Measurements from ENCODE around the gene TTLL11. TPM values are rescaled to one million over a fixed set of nuclear protein-coding genes. Genes with fewer than 3 reads are reported as not detected.

Gene TTLL11
- total RNA-seq, 6 experiments from 2014 or later = 3.2 to 5.2 (median 4.1) TPM

DNA sequence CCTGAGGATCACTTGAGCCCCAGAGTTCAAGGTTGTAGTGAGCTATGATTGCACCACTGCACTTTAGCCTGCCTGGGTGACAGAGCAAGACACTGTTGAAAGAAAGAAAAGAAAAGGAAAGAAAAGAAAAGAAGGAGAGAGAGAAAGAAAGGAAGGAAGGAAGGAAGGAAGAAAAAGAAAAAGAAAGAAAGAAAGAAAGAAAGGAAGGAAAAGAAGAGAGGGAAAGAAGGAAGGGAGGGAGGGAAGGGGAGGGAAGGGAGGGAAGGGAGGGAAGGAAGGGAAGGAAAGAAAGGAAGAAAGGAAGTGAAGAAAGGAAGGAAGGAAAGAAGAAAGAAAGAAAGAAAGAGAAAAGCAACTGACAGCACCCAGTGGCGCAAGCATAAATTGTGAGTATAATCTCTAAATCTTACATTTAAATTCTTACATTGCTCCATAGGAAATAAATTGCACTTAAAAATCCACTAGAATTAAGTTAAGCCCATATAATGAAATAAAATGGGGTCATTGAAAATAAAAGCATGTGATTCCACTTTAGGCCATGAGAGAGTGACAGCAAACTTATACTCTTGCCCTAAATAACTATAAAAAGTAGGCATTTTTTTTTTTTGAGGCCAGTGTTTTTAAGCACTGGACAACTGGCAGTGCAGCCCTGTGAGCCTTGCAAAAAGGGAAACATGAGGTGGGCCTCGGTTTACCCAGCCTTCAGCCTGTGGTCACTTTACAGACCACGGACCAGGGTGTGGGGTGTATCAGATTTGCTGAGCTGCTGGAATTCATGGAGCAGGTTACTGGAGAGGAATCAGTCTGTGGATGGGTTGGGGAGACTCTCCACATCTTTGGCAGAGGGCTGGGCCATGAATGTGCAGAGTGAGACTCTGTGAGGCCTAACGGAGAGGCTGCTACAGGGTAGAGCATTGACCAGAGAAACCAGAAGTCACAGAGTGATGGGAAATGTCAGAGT is 175.5 kb downstream of the TTLL11 start:
- Histone ChIP-seq H3K36me3 (no peaks in the 10 kb centered on the region), H3K4me3 (no peak overlapping the region), H3K27ac (no peak overlapping the region), H3K9me3 (no peaks in the 10 kb centered on the region), H3K27me3 (no peaks in the 10 kb centered on the region), H3K4me1 (no peaks in the 10 kb centered on the region)
- intact Hi-C loops (cut with DNase I) = no loop called here
- WGBS (ENCODE audit: insufficient coverage, low coverage, low lambda C conversion rate, missing lambda C conversion rate) = 100% methylated on average over 3 of the region's 4 CpGs
- DNase-seq (no peak), ATAC-seq (no peak)
- no peak for TF ChIP-seq POLR2A (IDR thresholded peaks at IDR 0.05)
- TF ChIP-seq, protein P1, sequence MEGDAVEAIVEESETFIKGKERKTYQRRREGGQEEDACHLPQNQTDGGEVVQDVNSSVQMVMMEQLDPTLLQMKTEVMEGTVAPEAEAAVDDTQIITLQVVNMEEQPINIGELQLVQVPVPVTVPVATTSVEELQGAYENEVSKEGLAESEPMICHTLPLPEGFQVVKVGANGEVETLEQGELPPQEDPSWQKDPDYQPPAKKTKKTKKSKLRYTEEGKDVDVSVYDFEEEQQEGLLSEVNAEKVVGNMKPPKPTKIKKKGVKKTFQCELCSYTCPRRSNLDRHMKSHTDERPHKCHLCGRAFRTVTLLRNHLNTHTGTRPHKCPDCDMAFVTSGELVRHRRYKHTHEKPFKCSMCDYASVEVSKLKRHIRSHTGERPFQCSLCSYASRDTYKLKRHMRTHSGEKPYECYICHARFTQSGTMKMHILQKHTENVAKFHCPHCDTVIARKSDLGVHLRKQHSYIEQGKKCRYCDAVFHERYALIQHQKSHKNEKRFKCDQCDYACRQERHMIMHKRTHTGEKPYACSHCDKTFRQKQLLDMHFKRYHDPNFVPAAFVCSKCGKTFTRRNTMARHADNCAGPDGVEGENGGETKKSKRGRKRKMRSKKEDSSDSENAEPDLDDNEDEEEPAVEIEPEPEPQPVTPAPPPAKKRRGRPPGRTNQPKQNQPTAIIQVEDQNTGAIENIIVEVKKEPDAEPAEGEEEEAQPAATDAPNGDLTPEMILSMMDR (IDR thresholded peaks at IDR 0.05) = no peak

DNA sequence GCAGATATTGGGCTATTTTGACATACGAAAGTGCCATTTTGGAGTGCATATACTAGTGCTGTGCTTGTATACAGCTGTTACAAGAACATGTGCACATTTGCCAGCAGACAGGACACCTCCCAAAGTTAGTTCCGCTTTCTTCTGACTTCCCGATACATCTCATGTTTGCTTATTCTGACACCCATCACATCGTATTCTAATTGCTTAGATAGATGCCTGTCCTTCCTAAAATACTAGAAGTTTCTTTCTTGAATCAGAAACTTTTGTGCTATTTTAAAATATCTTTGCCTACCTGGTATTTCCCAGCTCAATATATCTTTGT is 177.8 kb downstream of the TTLL11 start:
- no peak for ATAC-seq
- intact Hi-C loops (cut with DNase I) = no loop called here
- no peaks in the 10 kb centered on the region for H3K9me3 ChIP-seq

DNA sequence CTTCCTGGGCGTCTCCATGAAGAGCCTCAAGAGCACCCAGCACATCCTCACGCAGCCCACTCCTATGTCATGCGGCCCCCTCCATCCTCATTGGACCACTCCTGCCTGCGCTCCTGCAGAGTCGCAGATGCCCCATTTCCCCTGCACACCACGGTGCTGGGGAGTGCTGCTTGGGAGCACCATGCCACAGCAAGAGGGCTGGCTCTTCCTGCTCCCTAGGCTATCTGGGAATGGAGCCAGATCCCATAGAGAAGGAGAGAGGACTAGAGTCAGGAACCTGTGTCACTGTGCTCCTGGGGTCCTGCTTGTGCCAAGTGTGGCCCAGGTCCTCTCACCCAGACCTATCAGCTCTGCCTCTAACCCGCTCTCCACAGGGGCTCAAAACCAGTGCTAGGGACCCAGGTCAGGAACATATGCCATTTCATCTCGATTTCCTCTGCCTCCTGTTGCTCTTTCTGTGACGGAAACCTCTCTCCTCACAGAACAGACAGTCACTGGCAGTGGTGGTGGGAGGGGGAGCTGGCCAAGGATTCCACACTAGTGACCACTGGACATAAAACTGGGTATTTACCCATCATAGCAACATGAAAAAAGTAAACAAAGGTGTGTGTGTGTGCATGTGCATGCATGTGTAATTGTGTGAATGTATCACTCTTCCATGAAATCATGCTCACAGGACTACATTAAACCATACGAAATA is 178.4 kb downstream of the TTLL11 start:
- Histone ChIP-seq H3K4me3 (no peak overlapping the region), H3K27me3 (no peaks in the 10 kb centered on the region), H3K4me1 (no peaks in the 10 kb centered on the region), H3K27ac (no peak overlapping the region), H3K9me3 (no peaks in the 10 kb centered on the region), H3K36me3 (no peaks in the 10 kb centered on the region)
- DNase-seq = no peak
- 86% methylated on average over 4 of the region's 10 CpGs for WGBS (ENCODE audit: insufficient coverage, low coverage, low lambda C conversion rate, missing lambda C conversion rate)
- ATAC-seq = no peak
- no peak for TF ChIP-seq POLR2A (IDR thresholded peaks at IDR 0.05)
- TF ChIP-seq, protein P1 (IDR thresholded peaks at IDR 0.05) = no peak
- intact Hi-C loops (cut with DNase I) = no loop called here

More for the DNA sequence above, 177.8 kb downstream of the TTLL11 start:
- H3K36me3 ChIP-seq = no peaks in the 10 kb centered on the region
- H3K4me3 ChIP-seq = no peak overlapping the region
- DNase-seq = no peak
- no peaks in the 10 kb centered on the region for H3K27me3 ChIP-seq
- H3K27ac ChIP-seq = no peak overlapping the region
- 87% methylated on average over 4 of the region's 4 CpGs for WGBS (ENCODE audit: insufficient coverage, low coverage, low lambda C conversion rate, missing lambda C conversion rate)
- H3K4me1 ChIP-seq = no peaks in the 10 kb centered on the region
- TF ChIP-seq POLR2A (IDR thresholded peaks at IDR 0.05) = no peak
- TF ChIP-seq, protein P1 (IDR thresholded peaks at IDR 0.05) = no peak

DNA sequence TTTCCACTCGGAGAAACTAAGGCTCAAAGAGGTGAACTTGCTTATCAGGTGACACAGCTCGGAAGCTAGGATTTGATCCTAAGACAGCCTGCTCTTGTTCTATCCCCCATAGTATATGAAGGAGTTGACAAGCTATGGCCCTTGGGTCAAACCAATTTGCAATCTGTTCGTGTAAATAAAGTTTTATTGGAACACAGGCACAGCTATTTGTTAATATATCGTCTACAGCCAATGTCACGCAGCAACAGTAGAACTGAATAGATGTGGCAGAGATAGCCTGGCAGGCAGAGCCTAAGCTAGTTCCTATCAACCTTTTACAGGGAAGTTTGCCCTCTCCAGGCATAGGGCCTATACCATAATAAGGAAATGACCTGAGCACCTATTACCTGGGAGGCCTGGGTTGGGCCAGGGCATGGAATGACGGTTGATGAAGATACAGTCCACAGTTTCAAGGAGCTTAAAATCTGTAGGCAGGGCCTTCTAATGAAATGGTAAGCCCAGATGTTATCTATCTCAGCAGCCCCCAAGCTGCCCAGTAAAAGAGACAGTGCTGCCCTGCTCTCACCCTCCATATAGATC is 179.0 kb downstream of the TTLL11 start:
- DNase-seq = no peak
- intact Hi-C loops (cut with DNase I) = no loop called here
- Histone ChIP-seq H3K27ac (no peak overlapping the region), H3K4me1 (no peaks in the 10 kb centered on the region), H3K36me3 (no peaks in the 10 kb centered on the region), H3K4me3 (no peak overlapping the region), H3K9me3 (no peaks in the 10 kb centered on the region), H3K27me3 (no peaks in the 10 kb centered on the region)
- TF ChIP-seq POLR2A (IDR thresholded peaks at IDR 0.05) = no peak
- TF ChIP-seq, protein P1 (IDR thresholded peaks at IDR 0.05) = no peak
- 94% methylated on average over 5 of the region's 6 CpGs for WGBS (ENCODE audit: insufficient coverage, low coverage, low lambda C conversion rate, missing lambda C conversion rate)
- no peak for ATAC-seq

All from right lobe of liver (tissue), 6 donors.